NCI-H2196 treated with DMSO at 0.1 percent for 48 hours (cell line): ENCODE measurements around the gene IQCK.

ENCODE experiments used
- DNase-seq: peaks from one replicate; lab custom pipeline; 2025; ENCODE audit not compliant: unreplicated experiment; lab: John Stamatoyannopoulos, UW

The IQCK gene

DNA sequence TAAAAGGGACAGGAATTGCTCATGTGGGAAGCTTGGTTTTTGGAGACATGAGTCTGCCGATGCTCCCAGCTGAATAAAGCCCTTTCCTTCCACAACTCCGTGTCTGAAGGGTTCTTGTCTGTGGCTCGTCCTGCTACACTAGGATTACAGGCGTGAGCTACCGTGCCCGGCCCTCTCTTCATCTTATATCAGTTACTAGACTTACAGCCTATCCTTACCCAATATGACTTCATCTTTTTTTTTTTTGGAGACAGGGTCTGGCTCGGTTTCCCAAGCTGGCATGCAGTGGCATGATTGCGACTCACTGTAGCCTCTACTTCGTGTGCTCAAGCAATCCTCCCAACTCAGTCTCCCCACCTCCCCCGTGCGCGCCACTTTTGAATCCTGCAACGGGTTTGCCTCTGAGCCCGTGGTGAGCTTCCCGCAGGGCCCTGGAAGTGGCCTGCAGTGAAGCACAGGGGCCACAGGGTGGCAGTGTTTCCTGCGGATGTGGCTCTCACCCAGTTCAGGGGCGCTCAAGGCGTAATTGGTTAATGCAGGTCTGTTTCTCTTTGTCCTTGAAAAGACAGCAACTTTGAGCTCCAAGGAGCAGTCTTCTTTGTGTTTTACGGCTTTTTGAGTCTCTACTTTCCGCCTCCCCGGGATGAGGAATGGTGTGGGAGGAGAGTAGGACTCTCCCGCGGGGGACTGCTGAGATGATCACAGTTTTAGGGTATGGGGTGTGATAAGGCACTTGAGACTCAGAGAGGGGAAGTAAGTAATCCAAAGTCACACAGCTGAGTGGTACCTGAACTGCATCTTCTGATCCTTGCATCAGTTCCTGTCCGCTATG, 189.3 kb downstream of the IQCK start:
- peak; percentile 74 for DNase-seq
